ENCODE measurements around the gene TRIM28.

DNA sequence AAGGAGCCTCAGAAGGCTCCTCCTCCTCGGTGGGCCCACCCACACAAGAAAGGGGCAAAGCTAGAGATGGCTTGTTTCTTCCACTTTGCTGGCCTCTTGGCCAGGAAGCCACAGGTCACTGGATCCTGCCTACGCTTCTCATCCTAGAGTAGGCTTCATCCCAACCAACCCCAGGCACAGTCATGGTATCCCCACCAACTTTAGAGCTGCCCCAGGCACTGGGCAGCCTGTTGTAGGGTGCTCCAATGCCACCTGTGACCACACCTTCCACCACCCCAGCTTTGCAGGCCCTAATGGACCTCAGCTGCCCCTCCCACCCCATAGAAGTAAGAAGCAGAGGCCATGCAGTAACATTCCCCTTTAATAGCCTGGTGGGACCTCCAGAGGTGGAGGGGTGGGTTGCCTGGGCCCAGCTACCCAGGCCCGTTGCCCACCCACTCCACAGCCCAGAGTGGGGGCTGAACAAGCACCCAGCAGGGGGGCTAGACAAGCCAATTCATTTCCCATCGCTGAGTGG is 11.6 kb downstream of the TRIM28 start:
- TF ChIP-seq, protein P1, sequence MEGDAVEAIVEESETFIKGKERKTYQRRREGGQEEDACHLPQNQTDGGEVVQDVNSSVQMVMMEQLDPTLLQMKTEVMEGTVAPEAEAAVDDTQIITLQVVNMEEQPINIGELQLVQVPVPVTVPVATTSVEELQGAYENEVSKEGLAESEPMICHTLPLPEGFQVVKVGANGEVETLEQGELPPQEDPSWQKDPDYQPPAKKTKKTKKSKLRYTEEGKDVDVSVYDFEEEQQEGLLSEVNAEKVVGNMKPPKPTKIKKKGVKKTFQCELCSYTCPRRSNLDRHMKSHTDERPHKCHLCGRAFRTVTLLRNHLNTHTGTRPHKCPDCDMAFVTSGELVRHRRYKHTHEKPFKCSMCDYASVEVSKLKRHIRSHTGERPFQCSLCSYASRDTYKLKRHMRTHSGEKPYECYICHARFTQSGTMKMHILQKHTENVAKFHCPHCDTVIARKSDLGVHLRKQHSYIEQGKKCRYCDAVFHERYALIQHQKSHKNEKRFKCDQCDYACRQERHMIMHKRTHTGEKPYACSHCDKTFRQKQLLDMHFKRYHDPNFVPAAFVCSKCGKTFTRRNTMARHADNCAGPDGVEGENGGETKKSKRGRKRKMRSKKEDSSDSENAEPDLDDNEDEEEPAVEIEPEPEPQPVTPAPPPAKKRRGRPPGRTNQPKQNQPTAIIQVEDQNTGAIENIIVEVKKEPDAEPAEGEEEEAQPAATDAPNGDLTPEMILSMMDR (IDR thresholded peaks at IDR 0.05; ENCODE audit: low read depth, low read length, missing input control) = no peak
- TF ChIP-seq RAD21 (IDR thresholded peaks at IDR 0.05) (no peak), GABPA (IDR thresholded peaks at IDR 0.05 in 1 of 2, conservative IDR thresholded peaks at IDR 0.05 in 1 of 2) (no peak), NR2F2 (IDR thresholded peaks at IDR 0.05) (no peak), TAF1 (conservative IDR thresholded peaks at IDR 0.05) (no peak), FOXA2 (IDR thresholded peaks at IDR 0.05) (no peak), FOXA1 (IDR thresholded peaks at IDR 0.05) (no peak), YY1 (IDR thresholded peaks at IDR 0.05) (no peak), EGR1 (IDR thresholded peaks at IDR 0.05; ENCODE audit: low read depth in 2 of 2) (no peak)
- TF ChIP-seq, protein P2, sequence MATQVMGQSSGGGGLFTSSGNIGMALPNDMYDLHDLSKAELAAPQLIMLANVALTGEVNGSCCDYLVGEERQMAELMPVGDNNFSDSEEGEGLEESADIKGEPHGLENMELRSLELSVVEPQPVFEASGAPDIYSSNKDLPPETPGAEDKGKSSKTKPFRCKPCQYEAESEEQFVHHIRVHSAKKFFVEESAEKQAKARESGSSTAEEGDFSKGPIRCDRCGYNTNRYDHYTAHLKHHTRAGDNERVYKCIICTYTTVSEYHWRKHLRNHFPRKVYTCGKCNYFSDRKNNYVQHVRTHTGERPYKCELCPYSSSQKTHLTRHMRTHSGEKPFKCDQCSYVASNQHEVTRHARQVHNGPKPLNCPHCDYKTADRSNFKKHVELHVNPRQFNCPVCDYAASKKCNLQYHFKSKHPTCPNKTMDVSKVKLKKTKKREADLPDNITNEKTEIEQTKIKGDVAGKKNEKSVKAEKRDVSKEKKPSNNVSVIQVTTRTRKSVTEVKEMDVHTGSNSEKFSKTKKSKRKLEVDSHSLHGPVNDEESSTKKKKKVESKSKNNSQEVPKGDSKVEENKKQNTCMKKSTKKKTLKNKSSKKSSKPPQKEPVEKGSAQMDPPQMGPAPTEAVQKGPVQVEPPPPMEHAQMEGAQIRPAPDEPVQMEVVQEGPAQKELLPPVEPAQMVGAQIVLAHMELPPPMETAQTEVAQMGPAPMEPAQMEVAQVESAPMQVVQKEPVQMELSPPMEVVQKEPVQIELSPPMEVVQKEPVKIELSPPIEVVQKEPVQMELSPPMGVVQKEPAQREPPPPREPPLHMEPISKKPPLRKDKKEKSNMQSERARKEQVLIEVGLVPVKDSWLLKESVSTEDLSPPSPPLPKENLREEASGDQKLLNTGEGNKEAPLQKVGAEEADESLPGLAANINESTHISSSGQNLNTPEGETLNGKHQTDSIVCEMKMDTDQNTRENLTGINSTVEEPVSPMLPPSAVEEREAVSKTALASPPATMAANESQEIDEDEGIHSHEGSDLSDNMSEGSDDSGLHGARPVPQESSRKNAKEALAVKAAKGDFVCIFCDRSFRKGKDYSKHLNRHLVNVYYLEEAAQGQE (IDR thresholded peaks at IDR 0.05) = no peak
- TF ChIP-seq, protein P3, sequence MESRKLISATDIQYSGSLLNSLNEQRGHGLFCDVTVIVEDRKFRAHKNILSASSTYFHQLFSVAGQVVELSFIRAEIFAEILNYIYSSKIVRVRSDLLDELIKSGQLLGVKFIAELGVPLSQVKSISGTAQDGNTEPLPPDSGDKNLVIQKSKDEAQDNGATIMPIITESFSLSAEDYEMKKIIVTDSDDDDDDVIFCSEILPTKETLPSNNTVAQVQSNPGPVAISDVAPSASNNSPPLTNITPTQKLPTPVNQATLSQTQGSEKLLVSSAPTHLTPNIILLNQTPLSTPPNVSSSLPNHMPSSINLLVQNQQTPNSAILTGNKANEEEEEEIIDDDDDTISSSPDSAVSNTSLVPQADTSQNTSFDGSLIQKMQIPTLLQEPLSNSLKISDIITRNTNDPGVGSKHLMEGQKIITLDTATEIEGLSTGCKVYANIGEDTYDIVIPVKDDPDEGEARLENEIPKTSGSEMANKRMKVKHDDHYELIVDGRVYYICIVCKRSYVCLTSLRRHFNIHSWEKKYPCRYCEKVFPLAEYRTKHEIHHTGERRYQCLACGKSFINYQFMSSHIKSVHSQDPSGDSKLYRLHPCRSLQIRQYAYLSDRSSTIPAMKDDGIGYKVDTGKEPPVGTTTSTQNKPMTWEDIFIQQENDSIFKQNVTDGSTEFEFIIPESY (IDR thresholded peaks at IDR 0.05) = no peak
